Endothelial cell (in vitro differentiated cells): Measurements from ENCODE around the gene RNF20. TPM values are rescaled to one million over a fixed set of nuclear protein-coding genes. Genes with fewer than 3 reads are reported as not detected.
"Not testable (repeated sequence)": the region's sequence is repeated elsewhere in the genome, so short reads cannot be mapped to it uniquely, and the experiment has no call there.

Experiments used
- DNase-seq: peaks from one replicate; pipeline ENCODE4 v3.0.0; 2021; ENCODE audit warnings: low spot score
- H3K27ac Mint-ChIP-seq: one replicate; pipeline ENCODE4 v1.8.0; 2021; ENCODE audit warnings: mixed read lengths, inconsistent platforms; ENCODE audit not compliant: unreplicated experiment
- H3K27me3 Mint-ChIP-seq: one replicate; pipeline ENCODE4 v1.8.0; 2021; ENCODE audit warnings: mild to moderate bottlenecking, moderate library complexity, mixed read lengths, inconsistent platforms; ENCODE audit not compliant: unreplicated experiment
- H3K36me3 Mint-ChIP-seq: one replicate; pipeline ENCODE4 v1.8.0; 2021; ENCODE audit warnings: mild to moderate bottlenecking, low read depth, mixed read lengths, inconsistent platforms; ENCODE audit not compliant: unreplicated experiment
- H3K4me1 Mint-ChIP-seq: one replicate; pipeline ENCODE4 v1.8.0; 2021; ENCODE audit warnings: mild to moderate bottlenecking, mixed read lengths, inconsistent platforms; ENCODE audit not compliant: unreplicated experiment
- H3K4me3 Mint-ChIP-seq: one replicate; pipeline ENCODE4 v1.8.0; 2021; ENCODE audit warnings: mild to moderate bottlenecking, mixed read lengths, inconsistent platforms; ENCODE audit not compliant: unreplicated experiment
- H3K9me3 Mint-ChIP-seq: one replicate; pipeline ENCODE4 v1.8.0; 2021; ENCODE audit warnings: mixed read lengths, inconsistent platforms; ENCODE audit not compliant: unreplicated experiment
- total RNA-seq: library from RNA; stranded (reverse); fragmentation: NEBNext Ultra II Directional; extraction: Animal tissue kit (Norgen Biotek cat#: 25700); gene quantifications from one replicate; pipeline ENCODE4 v1.2.1, GENCODE V29; 2021; ENCODE audit not compliant: unreplicated experiment
- TF ChIP-seq, protein P1 (sequence below): fragments of 200-600 bp; sonication (generic); IDR thresholded peaks from one replicate; pipeline ENCODE4 v1.5.0; 2021; ENCODE audit warnings: antibody characterized with exemption; ENCODE audit not compliant: unreplicated experiment

Gene RNF20
- total RNA-seq, 1 donor from 2014 or later = 46.1 TPM

- no peak for DNase-seq
- peaks cover 4% of the 10 kb centered on the region for H3K27me3 Mint-ChIP-seq
- H3K4me1 Mint-ChIP-seq = peaks cover 10% of the 10 kb centered on the region
- no peak overlapping the region for H3K4me3 Mint-ChIP-seq
- TF ChIP-seq, protein P1, sequence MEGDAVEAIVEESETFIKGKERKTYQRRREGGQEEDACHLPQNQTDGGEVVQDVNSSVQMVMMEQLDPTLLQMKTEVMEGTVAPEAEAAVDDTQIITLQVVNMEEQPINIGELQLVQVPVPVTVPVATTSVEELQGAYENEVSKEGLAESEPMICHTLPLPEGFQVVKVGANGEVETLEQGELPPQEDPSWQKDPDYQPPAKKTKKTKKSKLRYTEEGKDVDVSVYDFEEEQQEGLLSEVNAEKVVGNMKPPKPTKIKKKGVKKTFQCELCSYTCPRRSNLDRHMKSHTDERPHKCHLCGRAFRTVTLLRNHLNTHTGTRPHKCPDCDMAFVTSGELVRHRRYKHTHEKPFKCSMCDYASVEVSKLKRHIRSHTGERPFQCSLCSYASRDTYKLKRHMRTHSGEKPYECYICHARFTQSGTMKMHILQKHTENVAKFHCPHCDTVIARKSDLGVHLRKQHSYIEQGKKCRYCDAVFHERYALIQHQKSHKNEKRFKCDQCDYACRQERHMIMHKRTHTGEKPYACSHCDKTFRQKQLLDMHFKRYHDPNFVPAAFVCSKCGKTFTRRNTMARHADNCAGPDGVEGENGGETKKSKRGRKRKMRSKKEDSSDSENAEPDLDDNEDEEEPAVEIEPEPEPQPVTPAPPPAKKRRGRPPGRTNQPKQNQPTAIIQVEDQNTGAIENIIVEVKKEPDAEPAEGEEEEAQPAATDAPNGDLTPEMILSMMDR = no peak
- no peaks in the 10 kb centered on the region for H3K36me3 Mint-ChIP-seq
- H3K27ac Mint-ChIP-seq = no peak overlapping the region
- H3K9me3 Mint-ChIP-seq = no peaks in the 10 kb centered on the region
These were observed 19.6 kb upstream of the RNF20 start for GRCh38 chr9:101514071-101514470.

DNA sequence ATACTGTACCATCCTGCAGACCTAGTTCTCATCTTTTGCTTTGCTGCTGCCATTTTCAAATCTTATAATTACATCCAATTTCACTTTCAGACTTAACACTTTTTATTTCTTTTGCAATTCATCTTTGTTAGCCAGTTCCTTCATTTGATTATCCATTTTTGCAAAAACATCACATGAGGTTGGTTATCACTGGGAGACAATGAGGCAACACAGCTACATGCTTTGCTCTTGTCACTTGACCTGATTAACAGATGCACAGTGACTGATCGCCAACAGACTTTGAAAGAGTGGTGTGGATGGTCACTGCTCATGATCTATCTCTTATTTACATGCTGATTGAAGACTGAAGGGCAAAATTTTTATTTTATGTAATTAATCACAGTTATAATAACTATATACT, 17.0 kb upstream of the RNF20 start:
- Mint-ChIP-seq H3K27me3 (peaks cover 2% of the 10 kb centered on the region), H3K4me3 (no peak overlapping the region), H3K4me1 (peaks cover 10% of the 10 kb centered on the region), H3K27ac (no peak overlapping the region), H3K36me3 (no peaks in the 10 kb centered on the region), H3K9me3 (no peaks in the 10 kb centered on the region)
- no peak for DNase-seq
- TF ChIP-seq, protein P1 = no peak

DNA sequence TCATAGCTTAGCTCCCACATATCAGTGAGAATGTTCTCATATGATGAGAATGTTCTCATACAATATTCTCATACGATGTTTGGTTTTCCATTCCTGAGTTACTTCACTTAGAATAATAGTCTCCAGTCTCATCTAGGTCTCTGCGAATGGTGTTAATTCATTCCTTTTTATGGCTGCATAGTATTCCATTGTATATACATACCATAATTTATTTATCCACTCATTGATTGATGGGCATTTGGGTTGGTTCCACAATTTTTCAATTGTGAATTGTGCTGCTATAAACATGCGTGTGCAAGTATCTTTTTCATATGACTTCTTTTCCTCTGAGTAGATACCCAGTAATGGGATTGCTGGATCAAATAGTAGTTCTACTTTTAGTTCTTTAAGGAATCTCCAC, 15.2 kb upstream of the RNF20 start:
- H3K9me3 Mint-ChIP-seq, H3K4me1 Mint-ChIP-seq, H3K36me3 Mint-ChIP-seq, H3K27ac Mint-ChIP-seq, H3K27me3 Mint-ChIP-seq, DNase-seq, H3K4me3 Mint-ChIP-seq: not testable (repeated sequence)

- H3K27ac Mint-ChIP-seq = no peak overlapping the region
- peaks cover 1% of the 10 kb centered on the region for H3K27me3 Mint-ChIP-seq
- TF ChIP-seq, protein P1 = no peak
- no peaks in the 10 kb centered on the region for H3K9me3 Mint-ChIP-seq
- no peak for DNase-seq
- H3K36me3 Mint-ChIP-seq = no peaks in the 10 kb centered on the region
- H3K4me3 Mint-ChIP-seq = no peak overlapping the region
- peaks cover 17% of the 10 kb centered on the region for H3K4me1 Mint-ChIP-seq
These were observed 9.3 kb upstream of the RNF20 start for GRCh38 chr9:101524371-101524770.

GRCh38 chr9:101527066-101527465, 6.6 kb upstream of the RNF20 start:
- no peak for DNase-seq
- H3K36me3 Mint-ChIP-seq = no peaks in the 10 kb centered on the region
- H3K27me3 Mint-ChIP-seq = peaks cover 1% of the 10 kb centered on the region
- no peak overlapping the region for H3K4me3 Mint-ChIP-seq
- TF ChIP-seq, protein P1 = no peak
- H3K9me3 Mint-ChIP-seq = no peaks in the 10 kb centered on the region
- H3K4me1 Mint-ChIP-seq = peaks cover 17% of the 10 kb centered on the region
- no peak overlapping the region for H3K27ac Mint-ChIP-seq

- TF ChIP-seq, protein P1 = no peak
- H3K36me3 Mint-ChIP-seq = no peaks in the 10 kb centered on the region
- no peak for DNase-seq
- peaks cover 19% of the 10 kb centered on the region for H3K4me1 Mint-ChIP-seq
- no peak overlapping the region for H3K4me3 Mint-ChIP-seq
- H3K27me3 Mint-ChIP-seq = peaks cover 2% of the 10 kb centered on the region
- H3K9me3 Mint-ChIP-seq = no peaks in the 10 kb centered on the region
- no peak overlapping the region for H3K27ac Mint-ChIP-seq
These were observed 5.6 kb upstream of the RNF20 start for GRCh38 chr9:101528015-101528414.
